Body of pancreas (tissue), 4 donors: ENCODE data around the gene ST6GALNAC3.

Source experiments
- POLR2A ChIP-seq, 3 donors: fragments of 450-650 bp; IDR thresholded peaks; one replicate each; pipeline ENCODE4 v1.6.1; 2016; ENCODE audit warnings: antibody characterized with exemption in 3 of 3, mild to moderate bottlenecking in 2 of 3
- TF ChIP-seq, protein P1 (sequence below), 7 experiments: fragments of 450-650 bp in 4 of 7; fragments of 200-600 bp in 3 of 7; sonication (generic) in 3 of 7; IDR thresholded peaks; one replicate each; pipeline ENCODE4 v1.5.1; 2016 to 2019; ENCODE audit warnings: antibody characterized with exemption in 7 of 7

GRCh38 chr1:76066394-76066793 is 8.2 kb upstream of the ST6GALNAC3 start:
- TF ChIP-seq, protein P1, sequence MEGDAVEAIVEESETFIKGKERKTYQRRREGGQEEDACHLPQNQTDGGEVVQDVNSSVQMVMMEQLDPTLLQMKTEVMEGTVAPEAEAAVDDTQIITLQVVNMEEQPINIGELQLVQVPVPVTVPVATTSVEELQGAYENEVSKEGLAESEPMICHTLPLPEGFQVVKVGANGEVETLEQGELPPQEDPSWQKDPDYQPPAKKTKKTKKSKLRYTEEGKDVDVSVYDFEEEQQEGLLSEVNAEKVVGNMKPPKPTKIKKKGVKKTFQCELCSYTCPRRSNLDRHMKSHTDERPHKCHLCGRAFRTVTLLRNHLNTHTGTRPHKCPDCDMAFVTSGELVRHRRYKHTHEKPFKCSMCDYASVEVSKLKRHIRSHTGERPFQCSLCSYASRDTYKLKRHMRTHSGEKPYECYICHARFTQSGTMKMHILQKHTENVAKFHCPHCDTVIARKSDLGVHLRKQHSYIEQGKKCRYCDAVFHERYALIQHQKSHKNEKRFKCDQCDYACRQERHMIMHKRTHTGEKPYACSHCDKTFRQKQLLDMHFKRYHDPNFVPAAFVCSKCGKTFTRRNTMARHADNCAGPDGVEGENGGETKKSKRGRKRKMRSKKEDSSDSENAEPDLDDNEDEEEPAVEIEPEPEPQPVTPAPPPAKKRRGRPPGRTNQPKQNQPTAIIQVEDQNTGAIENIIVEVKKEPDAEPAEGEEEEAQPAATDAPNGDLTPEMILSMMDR (IDR thresholded peaks at IDR 0.05) = no peak
- no peak for TF ChIP-seq POLR2A (IDR thresholded peaks at IDR 0.05)
